ENCODE results near the gene PLEK. TPM values are rescaled to one million over a fixed set of nuclear protein-coding genes. Genes with fewer than 3 reads are reported as not detected.

Gene PLEK
- total RNA-seq, 1 donor from 2014 or later = 4.1 TPM

GRCh38 chr2:68404893-68405799 is 40.1 kb downstream of the PLEK start:
- DNase-seq = no peak
- ATAC-seq = no peak

GRCh38 chr2:68411397-68412126 is 46.5 kb downstream of the PLEK start:
- no peak for DNase-seq
- intact Hi-C loops (cut with micrococcal nuclease) = no loop called here
- ATAC-seq = peak; percentile 64

More at GRCh38 chr2:68404893-68405799, 40.1 kb downstream of the PLEK start:
- intact Hi-C loops (cut with micrococcal nuclease) = no loop called here

- ATAC-seq = no peak
- intact Hi-C loops (cut with micrococcal nuclease) = no loop called here
- DNase-seq = no peak
Observed at GRCh38 chr2:68412127-68412819, 47.2 kb downstream of the PLEK start.

DNA sequence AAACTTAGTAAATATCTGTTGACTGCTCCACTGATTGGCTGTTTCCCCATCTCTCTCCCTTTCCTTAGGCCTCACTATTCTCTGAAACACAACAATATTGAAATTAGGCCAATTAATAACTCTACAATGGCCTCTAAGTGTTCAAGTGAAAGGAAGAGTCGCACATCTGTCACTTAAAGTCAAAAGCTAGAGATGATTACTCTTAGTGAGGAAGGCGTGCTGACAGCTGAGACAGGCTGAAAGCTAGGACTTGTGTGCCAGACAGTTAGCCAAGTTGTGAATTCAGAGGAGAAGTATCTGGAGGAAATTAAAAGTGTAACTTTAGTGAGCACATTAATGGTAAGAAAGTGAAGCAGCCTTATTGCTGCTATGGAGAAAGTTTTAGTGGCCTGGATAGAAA is 48.4 kb downstream of the PLEK start:
- no peak for DNase-seq
- ATAC-seq = peak; percentile 17

GRCh38 chr2:68414452-68414851 is 49.4 kb downstream of the PLEK start:
- intact Hi-C loops (cut with micrococcal nuclease) = no loop called here
- DNase-seq = no peak
- no peak for ATAC-seq

More for the DNA sequence above, 48.4 kb downstream of the PLEK start:
- intact Hi-C loops (cut with micrococcal nuclease) = no loop called here

DNA sequence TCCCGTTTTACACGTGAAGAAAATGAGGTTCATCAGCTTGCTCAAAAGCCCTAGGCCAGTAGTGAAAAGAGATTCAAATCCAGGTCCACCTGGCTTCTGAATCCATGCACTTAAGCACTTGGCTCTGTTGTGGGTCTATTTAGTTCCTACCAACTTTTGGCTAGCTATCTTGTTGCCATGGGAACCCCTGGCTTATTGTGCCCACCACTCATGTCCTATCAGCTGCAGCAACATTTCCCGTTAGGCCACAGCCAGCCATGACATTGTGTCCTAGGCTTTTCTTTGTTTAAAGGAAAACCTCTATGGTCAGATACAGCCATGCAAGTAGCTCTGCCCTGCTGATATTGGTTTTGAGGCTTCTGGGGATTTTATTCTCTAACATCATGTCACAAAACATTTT is 49.8 kb downstream of the PLEK start:
- intact Hi-C loops (cut with micrococcal nuclease) = no loop called here
- peak; percentile 90 for ATAC-seq
- no peak for DNase-seq

GRCh38 chr2:68415521-68415920 is 50.4 kb downstream of the PLEK start:
- intact Hi-C loops (cut with micrococcal nuclease) = no loop called here

GRCh38 chr2:68416081-68416675 is 51.1 kb downstream of the PLEK start:
- DNase-seq = no peak
- intact Hi-C loops (cut with micrococcal nuclease) = no loop called here
- peak; percentile 53 for ATAC-seq

More at GRCh38 chr2:68415521-68415920, 50.4 kb downstream of the PLEK start:
- DNase-seq = no peak
- no peak for ATAC-seq

- no peak for ATAC-seq
- intact Hi-C loops (cut with micrococcal nuclease) = no loop called here
- DNase-seq = no peak
Observed at GRCh38 chr2:68417926-68418325, 52.8 kb downstream of the PLEK start.

DNA sequence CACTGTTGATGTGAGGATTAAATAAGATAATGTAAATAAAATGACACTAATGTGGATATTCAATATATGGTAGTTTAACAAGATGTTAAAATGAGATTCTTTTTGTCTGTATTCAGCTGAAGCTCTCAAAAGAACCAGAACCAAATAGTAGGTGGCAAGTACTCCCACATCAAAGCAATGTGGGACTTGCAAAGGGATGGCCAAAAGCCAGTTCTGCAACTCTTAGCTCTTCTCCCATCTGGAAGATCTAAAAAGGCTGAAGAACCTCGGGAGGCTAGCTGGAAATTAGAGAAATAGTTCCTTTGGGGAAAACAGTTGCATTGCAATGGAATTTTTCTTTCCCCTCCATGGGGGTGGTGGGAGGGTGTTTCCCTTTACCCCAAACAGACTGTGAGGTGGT is 53.3 kb downstream of the PLEK start:
- DNase-seq = no peak
- intact Hi-C loops (cut with micrococcal nuclease) = no loop called here
- no peak for ATAC-seq

DNA sequence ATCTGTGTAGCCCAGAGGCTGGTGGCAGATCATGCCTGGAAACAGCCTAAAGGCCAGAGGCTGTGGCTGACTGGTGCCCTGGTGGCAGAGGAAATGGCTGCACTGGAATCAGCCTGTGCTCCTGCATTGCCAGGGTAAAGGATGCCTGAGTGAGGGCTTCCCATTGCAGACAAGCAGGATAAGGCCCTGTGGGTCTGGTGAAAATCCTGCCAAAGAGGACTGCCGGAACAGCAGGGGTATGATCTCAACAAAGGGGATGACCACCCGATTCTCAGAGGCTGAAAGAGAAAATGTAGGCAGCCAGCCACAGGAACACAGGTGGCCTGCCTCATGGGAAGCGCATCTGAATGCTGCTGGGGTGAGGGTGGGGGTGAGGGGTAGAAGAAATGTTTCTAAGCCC is 53.8 kb downstream of the PLEK start:
- ATAC-seq = no peak
- intact Hi-C loops (cut with micrococcal nuclease) = no loop called here
- no peak for DNase-seq

- ATAC-seq (no peak), DNase-seq (no peak)
- intact Hi-C loops (cut with micrococcal nuclease) = no loop called here
Observed at GRCh38 chr2:68420254-68420910, 55.3 kb downstream of the PLEK start.

GRCh38 chr2:68423966-68424650 is 59.0 kb downstream of the PLEK start:
- DNase-seq (no peak), ATAC-seq (no peak)
- intact Hi-C loops (cut with micrococcal nuclease) = no loop called here

GRCh38 chr2:68425503-68425902 is 60.4 kb downstream of the PLEK start:
- intact Hi-C loops (cut with micrococcal nuclease) = no loop called here
- ATAC-seq (no peak), DNase-seq (no peak)

DNA sequence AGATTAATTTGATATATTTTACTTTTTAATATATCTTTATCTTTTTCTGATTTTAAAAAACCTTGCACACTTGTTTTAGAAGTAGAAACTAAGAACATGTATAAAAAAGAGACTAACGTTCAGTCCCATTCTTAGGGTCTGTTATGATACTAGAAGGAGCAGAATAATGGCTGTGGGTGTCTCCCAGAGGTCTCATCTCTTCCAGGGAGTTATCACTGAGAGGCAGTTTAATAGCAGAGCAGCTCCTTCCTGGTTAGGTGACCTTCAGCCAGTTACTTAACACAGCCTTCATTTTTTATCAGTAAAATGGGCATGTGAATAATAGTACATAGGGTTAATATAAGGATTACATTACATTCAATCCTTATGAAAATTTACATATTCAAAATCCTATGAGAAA is 61.4 kb downstream of the PLEK start:
- intact Hi-C loops (cut with micrococcal nuclease) = no loop called here
- DNase-seq (no peak), ATAC-seq (no peak)

DNA sequence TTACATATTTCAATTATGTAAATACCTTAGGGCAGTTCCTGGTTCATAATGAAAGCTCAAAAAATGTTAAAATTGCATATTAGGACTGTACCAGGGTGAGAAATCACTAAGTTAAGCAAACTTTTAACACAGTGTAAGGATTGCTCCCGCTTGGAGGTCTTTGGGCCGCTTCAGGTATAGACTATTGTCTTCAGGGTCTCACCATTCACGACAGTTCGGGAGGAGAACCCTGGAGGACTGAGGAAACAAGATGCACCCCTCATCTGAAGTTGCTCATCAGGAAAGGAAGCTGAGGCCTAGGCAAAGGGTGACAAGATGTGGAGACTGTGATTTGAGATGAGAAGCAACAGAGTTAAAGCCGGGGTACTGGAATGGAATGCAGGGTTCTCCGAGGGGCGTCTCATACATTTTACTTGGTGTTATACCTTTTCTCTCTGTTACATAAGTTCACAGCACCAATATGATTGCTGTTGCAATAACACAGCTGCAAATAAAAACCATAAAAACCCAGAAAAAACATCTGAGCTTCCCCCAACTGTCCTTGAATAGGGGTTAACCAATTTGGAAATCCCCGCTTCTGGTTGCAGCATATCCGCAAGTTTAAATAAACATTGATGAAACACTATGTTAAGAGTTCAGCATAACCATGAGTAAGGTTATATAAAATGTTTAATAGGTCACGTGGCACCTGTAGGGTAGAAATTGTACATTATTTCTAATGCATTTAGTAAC is 61.9 kb downstream of the PLEK start:
- intact Hi-C loops (cut with micrococcal nuclease) = no loop called here
- DNase-seq (no peak), ATAC-seq (no peak)

DNA sequence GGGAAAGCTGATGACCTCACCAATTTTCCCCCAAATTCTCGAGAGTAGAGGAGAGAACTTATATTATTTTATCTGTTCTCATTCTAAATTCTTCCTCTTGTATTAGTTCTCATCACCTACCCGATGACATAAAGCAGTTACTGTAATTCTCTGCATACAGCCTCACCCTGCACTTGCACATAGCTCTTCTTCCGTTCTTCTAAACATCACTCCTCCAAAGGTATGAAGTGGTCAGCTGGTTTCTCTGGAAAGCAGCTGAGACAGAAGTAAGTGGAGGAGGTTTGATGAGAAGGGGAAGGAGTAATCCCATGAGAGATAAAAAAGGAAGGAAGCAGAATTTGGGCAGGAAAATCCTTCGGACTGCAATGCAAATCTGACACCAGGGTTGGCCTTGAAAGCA is 63.0 kb downstream of the PLEK start:
- no peak for DNase-seq
- ATAC-seq = no peak
- intact Hi-C loops (cut with micrococcal nuclease) = no loop called here

DNA sequence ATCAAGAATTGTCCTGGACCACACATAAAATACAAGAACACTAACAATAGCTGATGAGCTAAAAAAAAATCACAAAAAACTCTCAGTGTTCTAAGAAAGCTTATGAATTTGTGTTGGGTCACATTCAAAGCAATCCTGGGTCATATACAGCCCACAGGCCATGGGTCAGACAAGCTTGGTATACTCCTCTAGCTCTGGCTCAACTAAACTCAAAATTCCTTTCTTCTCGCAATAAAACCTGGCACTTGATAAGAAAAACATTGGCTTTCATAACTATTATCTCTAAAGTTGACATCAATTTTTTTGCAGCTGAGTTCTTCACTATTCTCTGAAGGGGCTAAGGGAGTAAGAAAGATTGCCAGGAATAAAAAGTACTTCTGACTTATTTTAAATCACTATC is 63.7 kb downstream of the PLEK start:
- DNase-seq (no peak), ATAC-seq (no peak)
- intact Hi-C loops (cut with micrococcal nuclease) = no loop called here

Data from left ventricle myocardium superior (tissue), 1 donor.